ENCODE data around the gene CPED1. TPM values are rescaled to one million over a fixed set of nuclear protein-coding genes. Genes with fewer than 3 reads are reported as not detected.

The CPED1 gene
- total RNA-seq, 2 experiments from 2014 or later = not detected

GRCh38 chr7:121126201-121126600 is 137.7 kb downstream of the CPED1 start:
- H3K4me2 ChIP-seq (ENCODE audit: low read length) = no peak overlapping the region
- intact Hi-C loops (cut with micrococcal nuclease; ENCODE audit: unreplicated experiment) = loop anchor here (5.0 to 10.0 kb wide), 3 partner anchors 209 to 421 kb away; no protein-coding TSS in a partner anchor
- no peak overlapping the region for H3K27ac ChIP-seq (ENCODE audit: low read depth, low read length, poor library complexity, severe bottlenecking)
- no peaks in the 10 kb centered on the region for H3K9me2 ChIP-seq (ENCODE audit: insufficient read depth, low read length)
- POLR2A ChIA-PET = no interaction called here
- peaks cover 2% of the 10 kb centered on the region for H3K4me1 ChIP-seq (ENCODE audit: insufficient read depth, low read length, poor library complexity, severe bottlenecking)
- no peaks in the 10 kb centered on the region for H3K79me2 ChIP-seq (ENCODE audit: insufficient read depth, low read depth, low read length)
- H3K36me3 ChIP-seq (ENCODE audit: insufficient read depth, low read length) = no peaks in the 10 kb centered on the region
- no peak overlapping the region for H3K4me3 ChIP-seq (ENCODE audit: low read depth, low read length, poor library complexity, severe bottlenecking)
- TF ChIP-seq EZH2phosphoT487 (IDR thresholded peaks at IDR 0.05; ENCODE audit: borderline replicate concordance, low read depth, low read length) (no peak), CTCF (conservative IDR thresholded peaks at IDR 0.05; ENCODE audit: low read length) (no peak)
- no peaks in the 10 kb centered on the region for H4K20me1 ChIP-seq (ENCODE audit: insufficient read depth, low read length)
- H3K9me3 ChIP-seq (ENCODE audit: low read length) = no peaks in the 10 kb centered on the region
- no peak overlapping the region for H2AFZ ChIP-seq (ENCODE audit: low read length)
- CTCF ChIA-PET (ENCODE audit: unreplicated experiment) = no interaction called here
- no TSS peak for BruUV-seq (replicated peaks)
- DNase-seq (ENCODE audit: low spot score) = no peak

DNA sequence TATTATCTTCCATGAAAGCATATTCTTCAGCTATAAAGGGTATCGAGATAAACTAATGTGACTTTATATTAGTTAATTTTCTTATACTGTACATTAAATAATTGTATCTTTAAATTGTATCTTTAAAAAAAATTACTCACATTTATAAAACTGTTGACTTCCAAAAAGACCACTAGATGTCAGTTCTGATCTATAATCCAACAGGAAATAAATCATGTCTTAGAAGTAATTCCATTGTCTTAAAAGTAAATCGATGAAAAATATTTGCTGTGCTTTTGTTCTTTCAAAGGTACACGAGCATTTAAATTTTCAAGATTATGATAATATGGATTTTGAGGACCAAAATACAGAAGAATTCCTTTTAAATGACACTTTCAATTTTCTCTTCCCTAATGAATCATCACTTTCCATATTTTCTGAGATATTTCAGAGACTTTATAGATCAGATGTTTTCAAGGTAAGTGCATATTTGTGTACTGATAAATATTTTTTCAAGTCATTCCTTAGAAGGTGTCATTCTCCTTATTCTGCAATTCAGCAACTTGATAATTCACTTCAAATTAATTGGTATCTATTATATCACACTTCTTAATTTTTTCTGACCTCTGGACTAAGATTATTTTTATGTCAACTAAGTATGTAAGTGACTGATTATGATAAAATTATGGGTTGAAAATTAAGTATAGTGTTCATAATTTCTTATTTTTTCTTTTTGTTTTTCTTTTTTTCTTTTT is 138.5 kb downstream of the CPED1 start:
- no peaks in the 10 kb centered on the region for H3K36me3 ChIP-seq (ENCODE audit: insufficient read depth, low read length)
- intact Hi-C loops (cut with micrococcal nuclease; ENCODE audit: unreplicated experiment) = loop anchor here (5.0 to 10.0 kb wide), 3 partner anchors 208 to 420 kb away; no protein-coding TSS in a partner anchor
- H2AFZ ChIP-seq (ENCODE audit: low read length) = no peak overlapping the region
- BruUV-seq (replicated peaks) = no TSS peak
- no peaks in the 10 kb centered on the region for H3K9me2 ChIP-seq (ENCODE audit: insufficient read depth, low read length)
- H3K4me2 ChIP-seq (ENCODE audit: low read length) = no peak overlapping the region
- ChIA-PET POLR2A (interaction anchor here (0.7 kb wide), 1 partner anchor 1640 kb away, joined by 3 read pairs; no protein-coding TSS in a partner anchor), CTCF (ENCODE audit: unreplicated experiment) (no interaction called here)
- no peaks in the 10 kb centered on the region for H3K9me3 ChIP-seq (ENCODE audit: low read length)
- no peaks in the 10 kb centered on the region for H4K20me1 ChIP-seq (ENCODE audit: insufficient read depth, low read length)
- no peak overlapping the region for H3K27ac ChIP-seq (ENCODE audit: low read depth, low read length, poor library complexity, severe bottlenecking)
- no peaks in the 10 kb centered on the region for H3K79me2 ChIP-seq (ENCODE audit: insufficient read depth, low read depth, low read length)
- H3K4me3 ChIP-seq (ENCODE audit: low read depth, low read length, poor library complexity, severe bottlenecking) = no peak overlapping the region
- peak; percentile 53 for DNase-seq (ENCODE audit: low spot score)
- H3K4me1 ChIP-seq (ENCODE audit: insufficient read depth, low read length, poor library complexity, severe bottlenecking) = peaks cover 6% of the 10 kb centered on the region
- no peak for TF ChIP-seq EZH2phosphoT487 (IDR thresholded peaks at IDR 0.05; ENCODE audit: borderline replicate concordance, low read depth, low read length)
- TF ChIP-seq CTCF (conservative IDR thresholded peaks at IDR 0.05; ENCODE audit: low read length) = peak; percentile 86

DNA sequence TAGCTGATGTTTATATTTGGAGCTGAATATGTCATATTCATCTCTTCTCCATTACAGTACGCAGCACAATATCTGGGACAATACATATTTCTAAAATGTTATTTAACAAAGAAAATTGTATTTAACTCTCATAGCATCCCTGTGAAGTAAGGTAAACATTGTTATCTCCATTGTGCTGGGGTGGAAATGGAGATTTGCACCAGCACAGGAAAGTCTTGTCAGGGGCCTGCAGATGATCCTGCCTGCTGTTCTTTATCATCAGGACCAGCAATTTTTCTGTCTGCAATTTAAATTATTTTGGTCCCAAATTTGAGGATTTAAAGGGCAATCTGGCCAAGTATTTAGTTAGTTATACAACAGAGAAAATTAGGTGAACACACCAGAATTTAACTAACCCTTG is 144.4 kb downstream of the CPED1 start:
- POLR2A ChIA-PET = interaction anchor here (0.7 kb wide), 1 partner anchor 70 kb away, joined by 3 read pairs; no protein-coding TSS in a partner anchor

More for the DNA sequence above, 144.4 kb downstream of the CPED1 start:
- H3K9me3 ChIP-seq (ENCODE audit: low read length) = no peaks in the 10 kb centered on the region
- H3K4me2 ChIP-seq (ENCODE audit: low read length) = no peak overlapping the region
- H3K27ac ChIP-seq (ENCODE audit: low read depth, low read length, poor library complexity, severe bottlenecking) = no peak overlapping the region
- DNase-seq (ENCODE audit: low spot score) = no peak
- CTCF ChIA-PET (ENCODE audit: unreplicated experiment) = no interaction called here
- TF ChIP-seq EZH2phosphoT487 (IDR thresholded peaks at IDR 0.05; ENCODE audit: borderline replicate concordance, low read depth, low read length) (no peak), CTCF (conservative IDR thresholded peaks at IDR 0.05; ENCODE audit: low read length) (no peak)
- no peaks in the 10 kb centered on the region for H4K20me1 ChIP-seq (ENCODE audit: insufficient read depth, low read length)
- H3K36me3 ChIP-seq (ENCODE audit: insufficient read depth, low read length) = no peaks in the 10 kb centered on the region
- H3K9me2 ChIP-seq (ENCODE audit: insufficient read depth, low read length) = no peaks in the 10 kb centered on the region
- H3K4me3 ChIP-seq (ENCODE audit: low read depth, low read length, poor library complexity, severe bottlenecking) = no peak overlapping the region
- BruUV-seq (replicated peaks) = no TSS peak
- intact Hi-C loops (cut with micrococcal nuclease; ENCODE audit: unreplicated experiment) = no loop called here
- H3K4me1 ChIP-seq (ENCODE audit: insufficient read depth, low read length, poor library complexity, severe bottlenecking) = peaks cover 10% of the 10 kb centered on the region
- H2AFZ ChIP-seq (ENCODE audit: low read length) = no peak overlapping the region
- H3K79me2 ChIP-seq (ENCODE audit: insufficient read depth, low read depth, low read length) = no peaks in the 10 kb centered on the region

Measured in OCI-LY7 (cell line).